NCI-H446 treated with DMSO at 0.1 percent for 48 hours (cell line): ENCODE data around the gene FAM89A.

ENCODE experiments used
- DNase-seq: peaks from one replicate; lab custom pipeline; 2025; lab: John Stamatoyannopoulos, UW

Gene FAM89A

GRCh38 chr1:231040019-231040799 lies at the start of gene FAM89A:
Gene FAM89A, minus strand, starts transcription at chr1:231040254. Its CDS starts 43 bp downstream, at chr1:231040211.
- DNase-seq: no peak

- DNase-seq: no peak
Measured at GRCh38 chr1:231084353-231084752, 44.3 kb upstream of the FAM89A start.

- DNase-seq: no peak
Measured at GRCh38 chr1:231079163-231079562, 39.1 kb upstream of the FAM89A start.

- no peak for DNase-seq
Measured at GRCh38 chr1:231078250-231078649, 38.2 kb upstream of the FAM89A start.

- DNase-seq: no peak
Measured at GRCh38 chr1:231076802-231077201, 36.7 kb upstream of the FAM89A start.

- no peak for DNase-seq
Measured at GRCh38 chr1:231075497-231075896, 35.4 kb upstream of the FAM89A start.

- DNase-seq: no peak
Measured at GRCh38 chr1:231075020-231075419, 35.0 kb upstream of the FAM89A start.

GRCh38 chr1:231074046-231074445 lies 34.0 kb upstream of the FAM89A start:
- DNase-seq: no peak

GRCh38 chr1:231073331-231073730 lies 33.3 kb upstream of the FAM89A start:
- no peak for DNase-seq

GRCh38 chr1:231072502-231073094 lies 32.5 kb upstream of the FAM89A start:
- DNase-seq: no peak

GRCh38 chr1:231072041-231072440 lies 32.0 kb upstream of the FAM89A start:
- no peak for DNase-seq

GRCh38 chr1:231070758-231071444 lies 30.8 kb upstream of the FAM89A start:
- DNase-seq: no peak

GRCh38 chr1:231069333-231069732 lies 29.3 kb upstream of the FAM89A start:
- DNase-seq: no peak

GRCh38 chr1:231068762-231069161 lies 28.7 kb upstream of the FAM89A start:
- DNase-seq: no peak

GRCh38 chr1:231065510-231066241 lies 25.6 kb upstream of the FAM89A start:
- DNase-seq: no peak

- DNase-seq: no peak
Measured at GRCh38 chr1:231064418-231064817, 24.4 kb upstream of the FAM89A start.

GRCh38 chr1:231063331-231063730 lies 23.3 kb upstream of the FAM89A start:
- DNase-seq: no peak

- no peak for DNase-seq
Measured at GRCh38 chr1:231062500-231063270, 22.6 kb upstream of the FAM89A start.

GRCh38 chr1:231059566-231060193 lies 19.6 kb upstream of the FAM89A start:
- no peak for DNase-seq

- no peak for DNase-seq
Measured at GRCh38 chr1:231058416-231059109, 18.5 kb upstream of the FAM89A start.

GRCh38 chr1:231057410-231057809 lies 17.4 kb upstream of the FAM89A start:
- DNase-seq: no peak
